ENCODE data around the gene CHN2.

GRCh38 chr7:29391262-29391661 is 196.7 kb downstream of the CHN2 start:
- TF ChIP-seq CTCF (IDR thresholded peaks at IDR 0.05) (no peak), SIN3A (IDR thresholded peaks at IDR 0.05; ENCODE audit: borderline replicate concordance, insufficient read depth, low read depth, low read length) (no peak), POLR2AphosphoS5 (IDR thresholded peaks at IDR 0.05; ENCODE audit: low read depth, low read length) (no peak)

All from Panc1 (cell line).